Raji (cell line): ENCODE measurements around the gene NBEA.

Experiments used
- POLR2A ChIP-seq: IDR thresholded peaks from 2 replicates; pipeline ENCODE4 v1.6.1; 2011; ENCODE audit warnings: low read depth, low read length, control low read depth; ENCODE audit not compliant: insufficient read depth

The NBEA gene

GRCh38 chr13:35690581-35691207 is 748.6 kb downstream of the NBEA start:
- TF ChIP-seq POLR2A: no peak

GRCh38 chr13:35693134-35693784 is 751.2 kb downstream of the NBEA start:
- no peak for TF ChIP-seq POLR2A

- TF ChIP-seq POLR2A: no peak
These were observed 752.0 kb downstream of the NBEA start for GRCh38 chr13:35694031-35694430.

- no peak for TF ChIP-seq POLR2A
These were observed 752.7 kb downstream of the NBEA start for GRCh38 chr13:35694549-35695447.

GRCh38 chr13:35695448-35695770 is 753.3 kb downstream of the NBEA start:
- TF ChIP-seq POLR2A: no peak

- TF ChIP-seq POLR2A: no peak
These were observed 755.2 kb downstream of the NBEA start for GRCh38 chr13:35697186-35697730.

- no peak for TF ChIP-seq POLR2A
These were observed 757.0 kb downstream of the NBEA start for GRCh38 chr13:35698911-35699576.

- TF ChIP-seq POLR2A: no peak
These were observed 757.9 kb downstream of the NBEA start for GRCh38 chr13:35699825-35700510.

- no peak for TF ChIP-seq POLR2A
These were observed 758.6 kb downstream of the NBEA start for GRCh38 chr13:35700671-35701070.

GRCh38 chr13:35702316-35702715 is 760.2 kb downstream of the NBEA start:
- TF ChIP-seq POLR2A: no peak

GRCh38 chr13:35703061-35703460 is 761.0 kb downstream of the NBEA start:
- TF ChIP-seq POLR2A: no peak

GRCh38 chr13:35704331-35704730 is 762.3 kb downstream of the NBEA start:
- TF ChIP-seq POLR2A: no peak

GRCh38 chr13:35706281-35706680 is 764.2 kb downstream of the NBEA start:
- no peak for TF ChIP-seq POLR2A

- TF ChIP-seq POLR2A: no peak
These were observed 764.7 kb downstream of the NBEA start for GRCh38 chr13:35706721-35707120.

- TF ChIP-seq POLR2A: no peak
These were observed 769.8 kb downstream of the NBEA start for GRCh38 chr13:35711909-35712308.
